H1 (cell line): ENCODE measurements around the gene ADGRD2.

Experiments used
- EP300 ChIP-seq, 2 experiments: IDR thresholded peaks; 1 replicate in 1 of 2; 2 replicates in 1 of 2; pipeline ENCODE4 v1.6.1; 2011 to 2012; ENCODE audit warnings: low read depth in 2 of 2, low read length in 2 of 2, mild to moderate bottlenecking in 2 of 2, borderline replicate concordance in 1 of 2, inconsistent platforms in 1 of 2, moderate library complexity in 1 of 2
- FOSL1 ChIP-seq: IDR thresholded peaks from 2 replicates; pipeline ENCODE4 v1.6.1; 2011; ENCODE audit warnings: mild to moderate bottlenecking, low read depth, low read length, moderate library complexity; ENCODE audit not compliant: insufficient read depth
- KDM5A ChIP-seq: fragments of 200-600 bp; IDR thresholded peaks from 2 replicates; pipeline ENCODE4 v1.7.1; 2012; ENCODE audit warnings: mild to moderate bottlenecking, low read length, inconsistent platforms, mixed read lengths
- SUZ12 ChIP-seq: fragments of 200-600 bp; sonication (generic); IDR thresholded peaks from 2 replicates; pipeline ENCODE4 v1.6.1; 2012; ENCODE audit warnings: mild to moderate bottlenecking, inconsistent platforms, low read length, moderate library complexity, mixed read lengths
- YY1 ChIP-seq: IDR thresholded peaks from 2 replicates; pipeline ENCODE4 v1.6.1; 2011; ENCODE audit warnings: low read depth, mild to moderate bottlenecking, low read length

GRCh38 chr9:124499216-124499615 is 49.0 kb downstream of the ADGRD2 start:
- TF ChIP-seq KDM5A (no peak), SUZ12 (no peak), YY1 (no peak), EP300 (IDR thresholded peaks at IDR 0.05; ENCODE audit: borderline replicate concordance in 1 of 2, low read depth in 2 of 2, low read length in 2 of 2) (no peak), FOSL1 (no peak)
